ENCODE measurements around the gene NPAS3.

Gene NPAS3

GRCh38 chr14:33393231-33393894, 454.7 kb downstream of the NPAS3 start:
- H3K9me3 ChIP-seq (ENCODE audit: insufficient read depth, low read length, severe bottlenecking), result no peaks in the 10 kb centered on the region
- no peak overlapping the region for H3K9ac ChIP-seq (ENCODE audit: low read depth, low read length)
- no peak overlapping the region for H2AFZ ChIP-seq (ENCODE audit: low read depth, low read length)
- no peak overlapping the region for H3K4me3 ChIP-seq (ENCODE audit: low read depth in 1 of 2, low read length in 2 of 2)
- DNase-seq (no peak), ATAC-seq (ENCODE audit: insufficient read depth, low read depth) (no peak)
- TF ChIP-seq EZH2 (IDR thresholded peaks at IDR 0.05; ENCODE audit: borderline replicate concordance, low read depth, low read length, severe bottlenecking) (no peak), CTCF (IDR thresholded peaks at IDR 0.05; ENCODE audit: borderline replicate concordance, extremely low read depth, low read length, poor library complexity, severe bottlenecking) (no peak)
- peaks cover 2% of the 10 kb centered on the region for H3K27me3 ChIP-seq (ENCODE audit: insufficient read depth, low read length, poor library complexity)
- H3K36me3 ChIP-seq (ENCODE audit: insufficient read depth, low read length), result no peaks in the 10 kb centered on the region
- H4K20me1 ChIP-seq (ENCODE audit: insufficient read depth, low read length), result no peaks in the 10 kb centered on the region
- no peak overlapping the region for H3K4me2 ChIP-seq (ENCODE audit: insufficient read depth, low read length)
- no peaks in the 10 kb centered on the region for H3K79me2 ChIP-seq (ENCODE audit: insufficient read depth, low read length)
- no peak overlapping the region for H3K27ac ChIP-seq (ENCODE audit: low read length)
- no peaks in the 10 kb centered on the region for H3K4me1 ChIP-seq (ENCODE audit: insufficient read depth, low read length)

GRCh38 chr14:33393895-33394368, 455.3 kb downstream of the NPAS3 start:
- DNase-seq, result no peak

DNA sequence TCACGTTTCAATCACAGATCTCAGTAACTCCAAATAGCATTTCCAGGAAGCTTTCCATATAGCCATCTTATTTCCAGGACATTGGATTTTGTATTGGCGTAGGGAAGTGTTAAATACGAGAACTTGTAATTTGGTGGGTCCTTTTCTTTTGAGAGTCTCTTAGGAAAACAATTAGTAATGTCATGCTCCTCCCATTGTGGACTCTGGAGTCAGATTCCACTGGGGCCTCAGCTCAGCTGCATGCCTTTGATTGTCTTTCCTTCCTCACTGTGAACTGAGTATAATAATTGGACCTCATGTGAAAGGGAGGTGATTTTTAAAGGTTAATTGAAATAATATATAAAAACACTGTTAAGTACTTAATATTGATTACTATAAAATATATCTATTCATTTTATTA, 462.6 kb downstream of the NPAS3 start:
- H3K79me2 ChIP-seq (ENCODE audit: insufficient read depth, low read length), result no peaks in the 10 kb centered on the region
- H3K9me3 ChIP-seq (ENCODE audit: insufficient read depth, low read length, severe bottlenecking), result no peaks in the 10 kb centered on the region
- H3K27me3 ChIP-seq (ENCODE audit: insufficient read depth, low read length, poor library complexity), result peaks cover 2% of the 10 kb centered on the region
- no peaks in the 10 kb centered on the region for H4K20me1 ChIP-seq (ENCODE audit: insufficient read depth, low read length)
- no peak overlapping the region for H3K4me3 ChIP-seq (ENCODE audit: low read depth in 1 of 2, low read length in 2 of 2)
- TF ChIP-seq CTCF (IDR thresholded peaks at IDR 0.05; ENCODE audit: borderline replicate concordance, extremely low read depth, low read length, poor library complexity, severe bottlenecking), result no peak
- no peak for TF ChIP-seq EZH2 (IDR thresholded peaks at IDR 0.05; ENCODE audit: borderline replicate concordance, low read depth, low read length, severe bottlenecking)
- no peak overlapping the region for H3K27ac ChIP-seq (ENCODE audit: low read length)
- no peak overlapping the region for H3K4me2 ChIP-seq (ENCODE audit: insufficient read depth, low read length)
- H3K4me1 ChIP-seq (ENCODE audit: insufficient read depth, low read length), result no peaks in the 10 kb centered on the region
- no peaks in the 10 kb centered on the region for H3K36me3 ChIP-seq (ENCODE audit: insufficient read depth, low read length)
- DNase-seq (no peak), ATAC-seq (ENCODE audit: insufficient read depth, low read depth) (no peak)
- no peak overlapping the region for H3K9ac ChIP-seq (ENCODE audit: low read depth, low read length)
- no peak overlapping the region for H2AFZ ChIP-seq (ENCODE audit: low read depth, low read length)

More at GRCh38 chr14:33393895-33394368, 455.3 kb downstream of the NPAS3 start:
- Histone ChIP-seq H3K27ac (ENCODE audit: low read length) (no peak overlapping the region), H4K20me1 (ENCODE audit: insufficient read depth, low read length) (no peaks in the 10 kb centered on the region), H3K4me3 (ENCODE audit: low read depth in 1 of 2, low read length in 2 of 2) (no peak overlapping the region), H3K79me2 (ENCODE audit: insufficient read depth, low read length) (no peaks in the 10 kb centered on the region), H3K9me3 (ENCODE audit: insufficient read depth, low read length, severe bottlenecking) (no peaks in the 10 kb centered on the region), H3K27me3 (ENCODE audit: insufficient read depth, low read length, poor library complexity) (peaks cover 2% of the 10 kb centered on the region), H2AFZ (ENCODE audit: low read depth, low read length) (no peak overlapping the region), H3K4me2 (ENCODE audit: insufficient read depth, low read length) (no peak overlapping the region), H3K9ac (ENCODE audit: low read depth, low read length) (no peak overlapping the region), H3K36me3 (ENCODE audit: insufficient read depth, low read length) (no peaks in the 10 kb centered on the region), H3K4me1 (ENCODE audit: insufficient read depth, low read length) (no peaks in the 10 kb centered on the region)
- TF ChIP-seq EZH2 (IDR thresholded peaks at IDR 0.05; ENCODE audit: borderline replicate concordance, low read depth, low read length, severe bottlenecking), result no peak
- TF ChIP-seq CTCF (IDR thresholded peaks at IDR 0.05; ENCODE audit: borderline replicate concordance, extremely low read depth, low read length, poor library complexity, severe bottlenecking), result no peak
- no peak for ATAC-seq (ENCODE audit: insufficient read depth, low read depth)

Measured in DND-41 (cell line).